Measurements from ENCODE around the gene PHC1.

PHC1 gene

GRCh38 chr12:8948701-8949341 lies 34.5 kb downstream of the PHC1 start:
- Histone ChIP-seq H3K79me2 (ENCODE audit: insufficient read depth, low read length) (peaks cover 66% of the 10 kb centered on the region), H3K9ac (ENCODE audit: low read depth, low read length) (peak overlapping the region; percentile 67), H4K20me1 (ENCODE audit: insufficient read depth, low read length) (peaks cover 18% of the 10 kb centered on the region; the same call in 1 of the 2 replicates), H3K27ac (ENCODE audit: low read length) (peak overlapping the region; percentile 88), H3K27me3 (ENCODE audit: insufficient read depth, low read length, poor library complexity) (no peaks in the 10 kb centered on the region), H3K36me3 (ENCODE audit: insufficient read depth, low read length) (peaks cover 43% of the 10 kb centered on the region), H3K4me1 (ENCODE audit: insufficient read depth, low read length) (peaks cover 34% of the 10 kb centered on the region), H3K4me2 (ENCODE audit: insufficient read depth, low read length) (peak overlapping the region; percentile 77), H3K4me3 (ENCODE audit: low read depth in 1 of 2, low read length in 2 of 2) (peak overlapping the region; percentile 84 to 86), H2AFZ (ENCODE audit: low read depth, low read length) (peak overlapping the region; percentile 93), H3K9me3 (ENCODE audit: insufficient read depth, low read length, severe bottlenecking) (peaks cover 10% of the 10 kb centered on the region)
- TF ChIP-seq CTCF (IDR thresholded peaks at IDR 0.05; ENCODE audit: borderline replicate concordance, extremely low read depth, low read length, poor library complexity, severe bottlenecking) (no peak), EZH2 (IDR thresholded peaks at IDR 0.05; ENCODE audit: borderline replicate concordance, low read depth, low read length, severe bottlenecking) (no peak)
- ATAC-seq (ENCODE audit: insufficient read depth, low read depth) (no peak), DNase-seq (peak; percentile 27)

- Histone ChIP-seq H2AFZ (ENCODE audit: low read depth, low read length) (peak within 1 kb of the TSS; percentile 93), H3K36me3 (ENCODE audit: insufficient read depth, low read length) (peaks cover 38% of the 10 kb centered on the region)
These were observed 35.3 kb downstream of the PHC1 start, which contains the start of gene M6PR for GRCh38 chr12:8949342-8950220. Gene M6PR (minus strand): TSS chr12:8949645. CDS start chr12:8946404, 3,241 bp downstream.

GRCh38 chr12:8950221-8950527 lies 35.9 kb downstream of the PHC1 start:
- Histone ChIP-seq H2AFZ (ENCODE audit: low read depth, low read length) (peak overlapping the region; percentile 93), H3K9me3 (ENCODE audit: insufficient read depth, low read length, severe bottlenecking) (peaks cover 15% of the 10 kb centered on the region), H3K27ac (ENCODE audit: low read length) (peak overlapping the region; percentile 88), H3K27me3 (ENCODE audit: insufficient read depth, low read length, poor library complexity) (no peaks in the 10 kb centered on the region), H3K9ac (ENCODE audit: low read depth, low read length) (peak overlapping the region; percentile 67), H4K20me1 (ENCODE audit: insufficient read depth, low read length) (peaks cover 17% of the 10 kb centered on the region; the same call in 1 of the 2 replicates), H3K4me1 (ENCODE audit: insufficient read depth, low read length) (peaks cover 34% of the 10 kb centered on the region), H3K4me2 (ENCODE audit: insufficient read depth, low read length) (peak overlapping the region; percentile 77), H3K4me3 (ENCODE audit: low read depth in 1 of 2, low read length in 2 of 2) (peak overlapping the region; percentile 84 to 86), H3K79me2 (ENCODE audit: insufficient read depth, low read length) (peaks cover 60% of the 10 kb centered on the region), H3K36me3 (ENCODE audit: insufficient read depth, low read length) (peaks cover 32% of the 10 kb centered on the region)
- no peak for DNase-seq
- no peak for ATAC-seq (ENCODE audit: insufficient read depth, low read depth)
- TF ChIP-seq EZH2 (IDR thresholded peaks at IDR 0.05; ENCODE audit: borderline replicate concordance, low read depth, low read length, severe bottlenecking) (no peak), CTCF (IDR thresholded peaks at IDR 0.05; ENCODE audit: borderline replicate concordance, extremely low read depth, low read length, poor library complexity, severe bottlenecking) (no peak)

More at GRCh38 chr12:8949342-8950220, 35.3 kb downstream of the PHC1 start, which contains the start of gene M6PR:
- Histone ChIP-seq H3K9me3 (ENCODE audit: insufficient read depth, low read length, severe bottlenecking) (peaks cover 15% of the 10 kb centered on the region), H3K27ac (ENCODE audit: low read length) (peak within 1 kb of the TSS; percentile 88), H3K4me3 (ENCODE audit: low read depth in 1 of 2, low read length in 2 of 2) (peak within 1 kb of the TSS; percentile 84 to 86), H4K20me1 (ENCODE audit: insufficient read depth, low read length) (peaks cover 18% of the 10 kb centered on the region; the same call in 1 of the 2 replicates), H3K27me3 (ENCODE audit: insufficient read depth, low read length, poor library complexity) (no peaks in the 10 kb centered on the region), H3K9ac (ENCODE audit: low read depth, low read length) (peak within 1 kb of the TSS; percentile 67), H3K79me2 (ENCODE audit: insufficient read depth, low read length) (peaks cover 63% of the 10 kb centered on the region), H3K4me1 (ENCODE audit: insufficient read depth, low read length) (peaks cover 34% of the 10 kb centered on the region), H3K4me2 (ENCODE audit: insufficient read depth, low read length) (peak within 1 kb of the TSS; percentile 77)
- ATAC-seq (ENCODE audit: insufficient read depth, low read depth), result peak; percentile 87
- DNase-seq, result peak; percentile 95
- TF ChIP-seq EZH2 (IDR thresholded peaks at IDR 0.05; ENCODE audit: borderline replicate concordance, low read depth, low read length, severe bottlenecking) (no peak), CTCF (IDR thresholded peaks at IDR 0.05; ENCODE audit: borderline replicate concordance, extremely low read depth, low read length, poor library complexity, severe bottlenecking) (peak; percentile 78)

All from DND-41 (cell line).